Stimulated activated naive CD8-positive, alpha-beta T cell treated with anti-CD3 and anti-CD28 coated beads, Interleukin-15, amount 100 ng/mL, for 72 hours (primary cell): ENCODE data around the gene GANC.
A peak's percentile ranks its signal among the peaks of the same experiment; 100 is the strongest.
"Not testable (repeated sequence)": the region's sequence is repeated elsewhere in the genome, so short reads cannot be mapped to it uniquely, and the experiment has no call there.

Experiments used
- ATAC-seq: fragments of 150-1000 bp; cut with Tn5 transposase; 2 replicates; pipeline ENCODE4 v1.10.0; 2021; ENCODE audit warnings: mild to moderate bottlenecking, moderate library complexity
- DNase-seq, 2 donors: peaks; one replicate each; pipeline ENCODE4 v3.0.0; 2021 to 2022
- H3K27ac Mint-ChIP-seq, 2 donors: one replicate each; pipeline ENCODE4 v1.8.0; 2022; ENCODE audit warnings: mild to moderate bottlenecking in 2 of 2, mixed read lengths in 2 of 2, moderate library complexity in 2 of 2
- H3K27me3 Mint-ChIP-seq: one replicate; pipeline ENCODE4 v1.8.0; 2022; ENCODE audit warnings: mixed read lengths
- H3K4me1 Mint-ChIP-seq: one replicate; pipeline ENCODE4 v1.8.0; 2022; ENCODE audit warnings: mild to moderate bottlenecking, mixed read lengths
- H3K4me3 Mint-ChIP-seq, 2 donors: one replicate each; pipeline ENCODE4 v1.8.0; 2022; ENCODE audit warnings: mild to moderate bottlenecking in 2 of 2, mixed read lengths in 2 of 2, moderate library complexity in 1 of 2
- H3K9me3 Mint-ChIP-seq, 2 donors: one replicate each; pipeline ENCODE4 v1.8.0; 2022; ENCODE audit warnings: mixed read lengths in 2 of 2

Gene GANC

GRCh38 chr15:42272939-42273899 is at the start of gene GANC, which contains the start of gene TMEM87A:
TSS of gene GANC (plus strand) at chr15:42273201. CDS start at chr15:42274482, 1,281 bp downstream.
TSS of gene TMEM87A (minus strand) at chr15:42273433. CDS start at chr15:42273398, 35 bp downstream.
- no peaks in the 10 kb centered on the region for H3K27me3 Mint-ChIP-seq

DNA sequence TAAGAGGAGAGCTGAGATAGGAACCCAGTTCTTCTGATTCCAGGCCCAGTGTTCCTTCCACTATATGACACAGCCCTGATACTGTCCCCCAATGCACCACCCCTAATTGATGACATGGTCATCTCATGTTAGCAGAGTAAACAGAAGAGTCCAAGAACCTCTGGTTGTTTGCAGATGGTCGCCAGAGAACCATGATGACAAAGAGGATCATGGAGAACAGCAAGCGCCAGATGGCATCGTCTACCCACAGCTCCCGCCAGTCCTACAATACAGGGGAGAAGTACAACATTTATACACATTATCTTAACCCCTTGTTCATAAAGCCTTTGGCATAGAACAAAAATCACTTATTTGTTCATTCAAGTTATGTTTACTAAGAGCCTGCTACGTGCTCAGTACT is 46.4 kb upstream of the GANC start:
- Mint-ChIP-seq H3K27me3 (no peaks in the 10 kb centered on the region), H3K9me3 (no peaks in the 10 kb centered on the region), H3K4me1 (no peaks in the 10 kb centered on the region), H3K27ac (peak overlapping the region in 1 of 2 donors; percentile 59), H3K4me3 (no peak overlapping the region)
- DNase-seq (no peak), ATAC-seq (no peak)

More at GRCh38 chr15:42272939-42273899, at the start of gene GANC, which contains the start of gene TMEM87A:
- ATAC-seq (peak; percentile 98), DNase-seq (peak; percentile 93 to 97)
- H3K27ac Mint-ChIP-seq = peak within 1 kb of the TSS; percentile 98
- peak within 1 kb of the TSS; percentile 98 to 99 for H3K4me3 Mint-ChIP-seq
- H3K9me3 Mint-ChIP-seq = no peaks in the 10 kb centered on the region
- peaks cover 34% of the 10 kb centered on the region for H3K4me1 Mint-ChIP-seq

DNA sequence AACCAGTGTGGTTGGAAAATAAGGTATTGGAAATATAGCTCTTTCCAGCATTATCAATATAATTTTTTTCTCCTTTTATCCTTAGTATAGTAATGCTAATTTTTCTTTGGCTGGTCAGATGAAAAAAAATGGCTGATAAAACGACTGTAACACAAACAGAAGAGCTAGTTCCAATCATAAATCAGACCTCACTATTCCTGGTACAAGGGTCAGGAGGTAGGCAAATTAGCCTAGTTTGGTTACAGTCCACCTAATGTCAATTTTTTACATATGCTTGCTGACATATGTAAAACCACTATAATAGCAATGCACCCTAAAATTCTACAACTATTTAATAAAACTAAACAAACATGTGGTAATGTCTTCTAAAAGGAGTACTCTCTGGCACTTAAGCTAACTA is 45.0 kb upstream of the GANC start:
- DNase-seq (no peak), ATAC-seq (no peak)
- no peak overlapping the region for H3K27ac Mint-ChIP-seq
- no peak overlapping the region for H3K4me3 Mint-ChIP-seq
- no peaks in the 10 kb centered on the region for H3K4me1 Mint-ChIP-seq
- no peaks in the 10 kb centered on the region for H3K27me3 Mint-ChIP-seq
- H3K9me3 Mint-ChIP-seq = no peaks in the 10 kb centered on the region

- H3K4me1 Mint-ChIP-seq, ATAC-seq, DNase-seq, H3K9me3 Mint-ChIP-seq, H3K27me3 Mint-ChIP-seq, H3K4me3 Mint-ChIP-seq: not testable (repeated sequence)
- H3K27ac Mint-ChIP-seq = peak overlapping the region in 1 of 2 donors; percentile 68
These were observed 44.0 kb upstream of the GANC start for GRCh38 chr15:42228981-42229380.

DNA sequence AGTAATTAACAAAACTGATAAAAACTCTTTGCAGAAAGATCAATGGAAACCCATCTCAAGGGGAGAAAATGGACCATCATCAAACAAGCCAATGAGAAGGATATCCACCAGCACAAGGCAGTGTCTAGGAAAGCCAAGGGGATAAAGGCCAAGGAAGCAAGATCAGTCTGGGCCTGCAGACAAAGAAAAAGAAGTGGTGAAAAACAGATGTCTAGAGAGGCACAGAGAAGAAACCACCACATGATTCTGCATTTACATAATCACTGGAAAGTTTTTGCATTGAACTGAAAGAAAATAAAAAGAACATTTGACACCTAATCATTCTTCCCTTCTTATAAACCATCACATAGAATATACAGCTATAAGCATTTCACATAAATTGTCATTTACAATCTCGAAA is 41.9 kb upstream of the GANC start:
- Mint-ChIP-seq H3K9me3 (no peaks in the 10 kb centered on the region), H3K27ac (no peak overlapping the region), H3K27me3 (no peaks in the 10 kb centered on the region), H3K4me1 (no peaks in the 10 kb centered on the region), H3K4me3 (no peak overlapping the region)
- no peak for DNase-seq
- no peak for ATAC-seq

- DNase-seq = no peak
- Mint-ChIP-seq H3K27ac (no peak overlapping the region), H3K4me3 (no peak overlapping the region), H3K4me1 (no peaks in the 10 kb centered on the region), H3K27me3 (no peaks in the 10 kb centered on the region), H3K9me3 (no peaks in the 10 kb centered on the region)
- ATAC-seq = no peak
These were observed 40.4 kb upstream of the GANC start for GRCh38 chr15:42232606-42233005.

GRCh38 chr15:42233107-42233506 is 39.9 kb upstream of the GANC start:
- Mint-ChIP-seq H3K4me1 (no peaks in the 10 kb centered on the region), H3K4me3 (no peak overlapping the region), H3K9me3 (no peaks in the 10 kb centered on the region), H3K27me3 (no peaks in the 10 kb centered on the region), H3K27ac (no peak overlapping the region)
- DNase-seq = no peak
- ATAC-seq = no peak

DNA sequence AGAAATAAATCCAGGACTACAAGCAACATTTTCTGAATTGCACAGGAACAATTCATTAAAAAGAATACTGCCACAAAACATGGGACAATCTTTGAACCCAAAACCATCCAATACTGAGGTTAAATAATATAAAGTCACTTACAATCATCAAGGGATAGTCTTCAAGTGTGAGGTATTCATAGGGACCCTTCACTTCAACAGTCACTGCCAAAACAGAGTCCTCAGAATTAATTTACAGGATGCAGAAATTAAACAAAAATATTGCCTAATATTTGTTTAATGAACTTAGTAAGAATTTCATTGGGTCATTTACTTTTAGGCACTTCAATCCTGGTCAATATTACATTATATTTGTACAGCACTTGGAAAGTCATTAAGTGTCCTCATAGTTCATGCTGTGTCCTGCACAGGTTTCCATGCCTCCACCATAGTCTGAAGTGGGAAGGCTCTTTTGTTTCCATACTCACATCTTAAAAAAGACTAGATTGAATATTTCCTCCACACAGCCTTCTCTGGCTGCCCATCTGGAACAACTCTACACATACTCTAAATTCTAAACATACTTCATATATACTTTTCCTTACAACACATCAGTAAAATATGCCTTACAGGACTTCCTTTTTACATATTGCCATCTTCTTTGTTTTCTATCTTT is 33.3 kb upstream of the GANC start:
- ATAC-seq (no peak), DNase-seq (no peak)
- H3K4me3 Mint-ChIP-seq = no peak overlapping the region
- H3K27ac Mint-ChIP-seq = peak overlapping the region in 1 of 2 donors; percentile 16
- H3K27me3 Mint-ChIP-seq = no peaks in the 10 kb centered on the region
- H3K4me1 Mint-ChIP-seq = peaks cover 12% of the 10 kb centered on the region
- H3K9me3 Mint-ChIP-seq = no peaks in the 10 kb centered on the region

DNA sequence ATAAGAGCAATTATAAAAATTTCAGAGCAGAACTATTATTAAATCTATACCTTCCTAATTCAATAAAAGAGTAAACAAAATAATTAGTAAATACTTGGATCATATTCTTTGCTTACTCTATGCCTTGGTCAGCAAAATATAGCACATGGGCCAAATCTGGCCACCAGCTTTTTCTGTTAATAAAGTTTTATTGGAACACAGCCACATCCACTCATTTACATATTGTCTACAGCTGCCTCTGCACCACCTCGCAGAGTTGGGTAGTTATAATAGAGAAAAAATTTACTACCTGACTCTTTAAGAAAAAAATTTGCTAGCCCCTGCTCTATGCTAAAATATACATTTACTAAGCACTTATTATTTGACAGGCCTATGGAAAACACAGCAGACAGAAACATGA is 32.2 kb upstream of the GANC start:
- H3K27ac Mint-ChIP-seq = no peak overlapping the region
- DNase-seq (no peak), ATAC-seq (no peak)
- H3K4me1 Mint-ChIP-seq = peaks cover 12% of the 10 kb centered on the region
- H3K4me3 Mint-ChIP-seq = no peak overlapping the region
- no peaks in the 10 kb centered on the region for H3K9me3 Mint-ChIP-seq
- no peaks in the 10 kb centered on the region for H3K27me3 Mint-ChIP-seq

DNA sequence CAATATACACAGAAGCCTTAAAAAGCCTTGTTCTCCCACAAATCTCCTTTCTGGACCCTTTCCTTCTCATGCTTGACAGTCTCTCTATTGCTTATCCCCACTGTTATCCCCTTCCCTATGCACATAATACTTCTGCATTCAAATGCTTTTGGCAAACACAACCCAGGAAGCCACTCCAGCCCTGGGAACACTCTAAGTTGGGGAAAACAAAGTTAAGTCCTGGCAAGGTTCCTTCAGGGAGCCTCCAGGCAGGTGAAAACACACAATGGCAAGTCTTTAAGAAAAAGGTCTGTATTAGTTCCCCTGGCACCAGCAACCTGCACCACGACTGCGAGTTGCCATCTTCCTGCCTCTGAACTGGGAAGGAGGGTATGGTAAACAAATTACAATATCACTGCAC is 19.7 kb upstream of the GANC start:
- no peak overlapping the region for H3K27ac Mint-ChIP-seq
- no peak for ATAC-seq
- no peak overlapping the region for H3K4me3 Mint-ChIP-seq
- H3K27me3 Mint-ChIP-seq = no peaks in the 10 kb centered on the region
- no peaks in the 10 kb centered on the region for H3K4me1 Mint-ChIP-seq
- peaks cover 11 to 29% of the 10 kb centered on the region in 2 donors for H3K9me3 Mint-ChIP-seq
- no peak for DNase-seq

DNA sequence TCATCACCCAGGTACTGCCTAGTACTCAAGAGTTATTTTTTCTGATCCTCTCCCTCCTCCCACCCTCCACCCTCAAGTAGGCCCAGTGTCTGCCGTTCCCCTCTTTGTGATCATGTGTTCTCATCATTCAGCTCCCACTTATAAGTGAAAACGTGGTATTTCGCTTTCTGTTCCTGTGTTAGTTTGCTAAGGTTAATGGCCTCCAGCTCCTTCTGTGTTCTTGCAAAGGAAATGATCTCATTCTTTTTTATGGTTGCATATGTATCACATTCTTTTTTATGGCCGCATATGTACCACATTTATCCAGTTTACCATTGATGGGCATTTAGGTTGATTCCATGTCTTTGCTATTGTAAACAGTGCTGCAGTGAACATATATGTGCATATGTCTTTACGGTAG is 8.2 kb upstream of the GANC start:
- ATAC-seq (peak; percentile 67), DNase-seq (peak in 1 of 2 donors; percentile 16)
- peaks cover 20% of the 10 kb centered on the region for H3K4me1 Mint-ChIP-seq
- peak overlapping the region in 1 of 2 donors; percentile 83 for H3K27ac Mint-ChIP-seq
- no peak overlapping the region for H3K4me3 Mint-ChIP-seq
- no peaks in the 10 kb centered on the region for H3K9me3 Mint-ChIP-seq
- H3K27me3 Mint-ChIP-seq = no peaks in the 10 kb centered on the region

GRCh38 chr15:42267286-42267685 is 5.7 kb upstream of the GANC start:
- H3K27ac Mint-ChIP-seq = no peak overlapping the region
- DNase-seq (no peak), ATAC-seq (no peak)
- H3K9me3 Mint-ChIP-seq = no peaks in the 10 kb centered on the region
- no peaks in the 10 kb centered on the region for H3K27me3 Mint-ChIP-seq
- no peak overlapping the region for H3K4me3 Mint-ChIP-seq
- peaks cover 37% of the 10 kb centered on the region for H3K4me1 Mint-ChIP-seq

DNA sequence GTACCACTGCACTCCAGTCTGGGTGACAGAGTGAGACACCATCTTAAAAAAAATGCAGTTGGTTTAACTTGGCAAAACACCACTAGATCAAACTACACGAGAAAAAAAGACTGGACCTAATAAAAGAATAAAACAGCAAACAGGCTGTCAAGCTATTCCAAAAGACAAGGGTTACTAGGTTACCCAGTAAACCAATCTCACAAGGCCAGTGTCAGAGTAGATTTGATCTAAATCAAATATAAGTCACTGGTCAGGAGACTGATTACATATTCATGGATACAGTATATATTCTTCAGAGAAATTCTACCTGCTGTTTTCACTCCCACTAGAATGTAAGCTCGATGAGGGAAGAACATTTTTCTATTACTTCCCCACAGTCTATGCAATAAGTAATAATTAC is 2.5 kb upstream of the GANC start:
- no peaks in the 10 kb centered on the region for H3K27me3 Mint-ChIP-seq
- DNase-seq = no peak
- H3K9me3 Mint-ChIP-seq = no peaks in the 10 kb centered on the region
- ATAC-seq = no peak
- no peak overlapping the region for H3K4me3 Mint-ChIP-seq
- no peak overlapping the region for H3K27ac Mint-ChIP-seq
- H3K4me1 Mint-ChIP-seq = peaks cover 33% of the 10 kb centered on the region

- ATAC-seq (no peak), DNase-seq (no peak)
- no peaks in the 10 kb centered on the region for H3K9me3 Mint-ChIP-seq
- H3K27ac Mint-ChIP-seq = no peak overlapping the region
- peaks cover 33% of the 10 kb centered on the region for H3K4me1 Mint-ChIP-seq
- H3K4me3 Mint-ChIP-seq = no peak overlapping the region
- no peaks in the 10 kb centered on the region for H3K27me3 Mint-ChIP-seq
These were observed 2.0 kb upstream of the GANC start for GRCh38 chr15:42270996-42271395.

GRCh38 chr15:42273900-42274701 is 1.1 kb downstream of the GANC start:
- ATAC-seq = peak; percentile 45
- Mint-ChIP-seq H3K4me1 (peaks cover 34% of the 10 kb centered on the region), H3K9me3 (no peaks in the 10 kb centered on the region), H3K4me3 (peak overlapping the region; percentile 98 to 99), H3K27me3 (no peaks in the 10 kb centered on the region), H3K27ac (peak overlapping the region; percentile 98)
- peak; percentile 51 to 61 for DNase-seq
